ENCODE data around the gene MUC6. TPM values are rescaled to one million over a fixed set of nuclear protein-coding genes. Genes with fewer than 3 reads are reported as not detected.

MUC6 gene
- total RNA-seq, 4 donors from 2014 or later: not detected

GRCh38 chr11:1015064-1015463, 21.5 kb downstream of the MUC6 start:
- Histone ChIP-seq H3K27ac (no peak overlapping the region), H3K4me1 (peaks cover 0 to 4% of the 10 kb centered on the region in 2 donors), H3K36me3 (peaks cover 0 to 22% of the 10 kb centered on the region in 2 donors), H3K27me3 (no peaks in the 10 kb centered on the region), H3K9me3 (no peaks in the 10 kb centered on the region), H3K4me3 (no peak overlapping the region)
- TF ChIP-seq, protein P1, sequence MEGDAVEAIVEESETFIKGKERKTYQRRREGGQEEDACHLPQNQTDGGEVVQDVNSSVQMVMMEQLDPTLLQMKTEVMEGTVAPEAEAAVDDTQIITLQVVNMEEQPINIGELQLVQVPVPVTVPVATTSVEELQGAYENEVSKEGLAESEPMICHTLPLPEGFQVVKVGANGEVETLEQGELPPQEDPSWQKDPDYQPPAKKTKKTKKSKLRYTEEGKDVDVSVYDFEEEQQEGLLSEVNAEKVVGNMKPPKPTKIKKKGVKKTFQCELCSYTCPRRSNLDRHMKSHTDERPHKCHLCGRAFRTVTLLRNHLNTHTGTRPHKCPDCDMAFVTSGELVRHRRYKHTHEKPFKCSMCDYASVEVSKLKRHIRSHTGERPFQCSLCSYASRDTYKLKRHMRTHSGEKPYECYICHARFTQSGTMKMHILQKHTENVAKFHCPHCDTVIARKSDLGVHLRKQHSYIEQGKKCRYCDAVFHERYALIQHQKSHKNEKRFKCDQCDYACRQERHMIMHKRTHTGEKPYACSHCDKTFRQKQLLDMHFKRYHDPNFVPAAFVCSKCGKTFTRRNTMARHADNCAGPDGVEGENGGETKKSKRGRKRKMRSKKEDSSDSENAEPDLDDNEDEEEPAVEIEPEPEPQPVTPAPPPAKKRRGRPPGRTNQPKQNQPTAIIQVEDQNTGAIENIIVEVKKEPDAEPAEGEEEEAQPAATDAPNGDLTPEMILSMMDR (IDR thresholded peaks at IDR 0.05 in 4 of 5, conservative IDR thresholded peaks at IDR 0.05 in 1 of 5): no peak
- no peak for TF ChIP-seq POLR2A (IDR thresholded peaks at IDR 0.05)
- intact Hi-C loops (cut with DNase I; ENCODE audit: low total_unique reads): no loop called here
- ATAC-seq (no peak), DNase-seq (no peak)
- in situ Hi-C loops (cut with MboI; ENCODE audit: low sequenced_read_pairs in 4 of 4): no loop called here

DNA sequence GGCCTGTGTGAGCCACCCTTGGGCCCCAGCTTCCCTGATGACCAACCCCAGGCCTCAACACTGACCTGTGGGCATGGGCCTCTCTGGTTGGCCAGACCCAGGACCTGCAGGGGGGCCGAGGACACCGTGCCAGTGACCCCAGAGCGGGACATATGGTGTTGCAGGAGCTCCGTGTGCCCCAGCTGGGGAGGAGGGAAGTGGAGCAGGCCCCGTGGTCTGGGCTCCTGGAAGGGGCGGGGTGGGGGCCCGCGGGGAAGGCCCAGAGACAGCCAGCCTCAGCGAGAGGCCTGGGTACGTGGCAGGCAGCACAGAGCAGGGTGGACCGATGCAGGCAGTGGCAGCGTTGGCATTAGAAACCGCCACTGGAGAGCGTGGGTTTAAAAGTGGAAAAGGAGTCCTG, 22.2 kb downstream of the MUC6 start:
- ATAC-seq (no peak), DNase-seq (no peak)
- intact Hi-C loops (cut with DNase I; ENCODE audit: low total_unique reads) (no loop called here), in situ Hi-C loops (cut with MboI; ENCODE audit: low sequenced_read_pairs in 4 of 4) (no loop called here)
- Histone ChIP-seq H3K9me3 (no peaks in the 10 kb centered on the region), H3K27ac (no peak overlapping the region), H3K4me1 (peaks cover 0 to 4% of the 10 kb centered on the region in 2 donors), H3K36me3 (peaks cover 0 to 27% of the 10 kb centered on the region in 2 donors), H3K27me3 (no peaks in the 10 kb centered on the region), H3K4me3 (no peak overlapping the region)
- TF ChIP-seq POLR2A (IDR thresholded peaks at IDR 0.05): no peak
- TF ChIP-seq, protein P1 (IDR thresholded peaks at IDR 0.05 in 4 of 5, conservative IDR thresholded peaks at IDR 0.05 in 1 of 5): no peak

- peaks cover 0 to 27% of the 10 kb centered on the region in 2 donors for H3K36me3 ChIP-seq
- in situ Hi-C loops (cut with MboI; ENCODE audit: low sequenced_read_pairs in 4 of 4) (no loop called here), intact Hi-C loops (cut with DNase I; ENCODE audit: low total_unique reads) (no loop called here)
- DNase-seq (no peak), ATAC-seq (no peak)
- no peaks in the 10 kb centered on the region for H3K9me3 ChIP-seq
- no peak for TF ChIP-seq POLR2A (IDR thresholded peaks at IDR 0.05)
- TF ChIP-seq, protein P1 (IDR thresholded peaks at IDR 0.05 in 4 of 5, conservative IDR thresholded peaks at IDR 0.05 in 1 of 5): no peak
- H3K27ac ChIP-seq: no peak overlapping the region
- no peak overlapping the region for H3K4me3 ChIP-seq
- H3K4me1 ChIP-seq: peaks cover 0 to 4% of the 10 kb centered on the region in 2 donors
- H3K27me3 ChIP-seq: no peaks in the 10 kb centered on the region
Observed at GRCh38 chr11:1013631-1013935, 22.9 kb downstream of the MUC6 start.

- H3K27ac ChIP-seq: no peak overlapping the region
- ATAC-seq: no peak
- H3K4me1 ChIP-seq: peaks cover 0 to 4% of the 10 kb centered on the region in 2 donors
- no peak overlapping the region for H3K4me3 ChIP-seq
- DNase-seq: no peak
- in situ Hi-C loops (cut with MboI; ENCODE audit: low sequenced_read_pairs in 4 of 4) (no loop called here), intact Hi-C loops (cut with DNase I; ENCODE audit: low total_unique reads) (no loop called here)
- no peak for TF ChIP-seq POLR2A (IDR thresholded peaks at IDR 0.05)
- TF ChIP-seq, protein P1 (IDR thresholded peaks at IDR 0.05 in 4 of 5, conservative IDR thresholded peaks at IDR 0.05 in 1 of 5): no peak
- no peaks in the 10 kb centered on the region for H3K27me3 ChIP-seq
- H3K9me3 ChIP-seq: no peaks in the 10 kb centered on the region
- H3K36me3 ChIP-seq: peaks cover 0 to 31% of the 10 kb centered on the region in 2 donors
Observed at GRCh38 chr11:1012740-1013630, 23.5 kb downstream of the MUC6 start.
